Measurements from ENCODE around the gene MAP2K4.

DNA sequence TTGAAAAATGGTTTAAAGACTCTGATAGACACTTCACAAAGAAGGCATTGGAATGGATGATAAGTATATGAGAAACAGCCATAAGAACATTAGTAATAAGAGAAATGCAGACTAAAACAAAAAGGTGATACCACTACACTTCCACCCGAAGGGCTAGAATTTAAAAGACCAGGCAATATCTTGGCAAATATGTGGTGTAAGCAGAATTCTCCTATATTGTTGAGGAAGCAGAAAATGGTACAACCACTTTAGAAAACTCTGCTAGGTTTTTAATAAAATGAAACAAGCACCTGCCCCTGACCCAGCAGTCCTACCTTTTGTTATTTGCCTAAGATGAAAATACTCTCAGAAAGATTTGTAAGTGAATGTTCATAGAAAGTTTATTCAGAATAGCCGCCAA, 43.7 kb downstream of the MAP2K4 start:
- TF ChIP-seq, protein P1, sequence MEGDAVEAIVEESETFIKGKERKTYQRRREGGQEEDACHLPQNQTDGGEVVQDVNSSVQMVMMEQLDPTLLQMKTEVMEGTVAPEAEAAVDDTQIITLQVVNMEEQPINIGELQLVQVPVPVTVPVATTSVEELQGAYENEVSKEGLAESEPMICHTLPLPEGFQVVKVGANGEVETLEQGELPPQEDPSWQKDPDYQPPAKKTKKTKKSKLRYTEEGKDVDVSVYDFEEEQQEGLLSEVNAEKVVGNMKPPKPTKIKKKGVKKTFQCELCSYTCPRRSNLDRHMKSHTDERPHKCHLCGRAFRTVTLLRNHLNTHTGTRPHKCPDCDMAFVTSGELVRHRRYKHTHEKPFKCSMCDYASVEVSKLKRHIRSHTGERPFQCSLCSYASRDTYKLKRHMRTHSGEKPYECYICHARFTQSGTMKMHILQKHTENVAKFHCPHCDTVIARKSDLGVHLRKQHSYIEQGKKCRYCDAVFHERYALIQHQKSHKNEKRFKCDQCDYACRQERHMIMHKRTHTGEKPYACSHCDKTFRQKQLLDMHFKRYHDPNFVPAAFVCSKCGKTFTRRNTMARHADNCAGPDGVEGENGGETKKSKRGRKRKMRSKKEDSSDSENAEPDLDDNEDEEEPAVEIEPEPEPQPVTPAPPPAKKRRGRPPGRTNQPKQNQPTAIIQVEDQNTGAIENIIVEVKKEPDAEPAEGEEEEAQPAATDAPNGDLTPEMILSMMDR (IDR thresholded peaks at IDR 0.05) = no peak
- no peak for TF ChIP-seq EP300 (IDR thresholded peaks at IDR 0.05)
